NCI-H1092 (cell line): Measurements from ENCODE around the gene SLC45A2.
"Not testable (repeated sequence)": the region's sequence is repeated elsewhere in the genome, so short reads cannot be mapped to it uniquely, and the experiment has no call there.

Experiments used
- DNase-seq: peaks from one replicate; lab custom pipeline; 2025; lab: John Stamatoyannopoulos, UW

SLC45A2 gene

GRCh38 chr5:33984671-33985124 is at the start of gene SLC45A2:
SLC45A2 (minus strand) TSS chr5:33984693; CDS start chr5:33984583, 110 bp downstream.
- DNase-seq: no peak

GRCh38 chr5:34031966-34032365 is 47.5 kb upstream of the SLC45A2 start:
- no peak for DNase-seq

- DNase-seq: no peak
These were observed 46.6 kb upstream of the SLC45A2 start for GRCh38 chr5:34031117-34031516.

GRCh38 chr5:34030585-34030984 is 46.1 kb upstream of the SLC45A2 start:
- not testable (repeated sequence) for DNase-seq

- DNase-seq: no peak
These were observed 45.6 kb upstream of the SLC45A2 start for GRCh38 chr5:34030048-34030447.

GRCh38 chr5:34028349-34028748 is 43.9 kb upstream of the SLC45A2 start:
- DNase-seq: no peak

- DNase-seq: no peak
These were observed 41.7 kb upstream of the SLC45A2 start for GRCh38 chr5:34026089-34026761.

GRCh38 chr5:34022121-34022705 is 37.7 kb upstream of the SLC45A2 start:
- no peak for DNase-seq

- DNase-seq: no peak
These were observed 36.8 kb upstream of the SLC45A2 start for GRCh38 chr5:34021334-34021733.

- DNase-seq: no peak
These were observed 36.2 kb upstream of the SLC45A2 start for GRCh38 chr5:34020726-34021125.

GRCh38 chr5:34017254-34017653 is 32.8 kb upstream of the SLC45A2 start:
- no peak for DNase-seq

- DNase-seq: no peak
These were observed 32.3 kb upstream of the SLC45A2 start for GRCh38 chr5:34016750-34017149.

GRCh38 chr5:34016222-34016621 is 31.7 kb upstream of the SLC45A2 start:
- no peak for DNase-seq

GRCh38 chr5:34015120-34015822 is 30.8 kb upstream of the SLC45A2 start:
- DNase-seq: no peak

GRCh38 chr5:34014626-34015025 is 30.1 kb upstream of the SLC45A2 start:
- no peak for DNase-seq

- no peak for DNase-seq
These were observed 29.1 kb upstream of the SLC45A2 start for GRCh38 chr5:34013547-34013946.

- DNase-seq: no peak
These were observed 28.3 kb upstream of the SLC45A2 start for GRCh38 chr5:34012791-34013190.

- no peak for DNase-seq
These were observed 27.0 kb upstream of the SLC45A2 start for GRCh38 chr5:34011536-34011935.

GRCh38 chr5:34010146-34010545 is 25.7 kb upstream of the SLC45A2 start:
- not testable (repeated sequence) for DNase-seq

- no peak for DNase-seq
These were observed 25.1 kb upstream of the SLC45A2 start for GRCh38 chr5:34009610-34010009.

GRCh38 chr5:34008802-34009201 is 24.3 kb upstream of the SLC45A2 start:
- no peak for DNase-seq

- peak; percentile 92 for DNase-seq
These were observed 23.4 kb upstream of the SLC45A2 start, which contains the start of gene AMACR for GRCh38 chr5:34007621-34008600. AMACR (minus strand) TSS chr5:34008050; CDS start chr5:34008019, 31 bp downstream.
